Urothelium cell line (cell line): Measurements from ENCODE around the gene PRELID3B.

Experiments used
- DNase-seq: peaks from one replicate; pipeline ENCODE4 v3.0.0; 2011; ENCODE audit warnings: low spot score, mixed read lengths
- FAIRE-seq: peaks from 2 replicates; lab custom pipeline; 2011; peaks lifted over from hg19 to GRCh38; lab: Jason Lieb, UNC

PRELID3B gene

DNA sequence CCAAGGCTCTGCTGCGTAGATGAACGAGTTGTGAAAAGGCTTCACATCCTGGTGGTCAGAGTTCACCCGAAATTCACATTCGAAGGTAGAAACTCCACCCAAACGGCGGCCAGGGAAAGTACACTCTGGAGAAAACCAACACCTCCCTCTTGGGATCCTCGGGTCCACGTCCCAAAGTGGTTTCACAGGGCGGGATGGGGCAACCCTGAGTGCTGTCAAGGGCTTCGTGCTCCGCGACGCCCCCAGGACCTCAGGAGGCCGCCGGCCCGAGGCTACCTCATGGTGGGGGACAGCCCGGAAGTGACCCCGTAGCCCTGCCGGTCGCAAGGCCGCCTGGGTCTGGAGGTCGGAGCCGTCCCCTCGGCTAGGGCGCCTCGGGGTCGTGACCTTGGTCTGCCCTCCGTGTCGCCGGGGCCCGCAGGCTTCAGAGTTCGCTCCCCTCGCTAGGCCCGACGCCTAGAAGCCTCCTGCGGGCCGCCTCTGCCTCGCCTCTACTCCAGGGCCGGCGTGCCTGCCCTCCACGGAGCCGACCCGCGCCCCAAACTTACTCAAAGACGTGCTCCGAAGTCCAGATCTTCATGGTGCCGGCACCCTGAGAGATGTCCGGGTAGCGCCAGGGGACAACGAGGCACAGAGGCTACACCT lies at the start of gene PRELID3B:
TSS of gene PRELID3B (minus strand) at position 636 of the 645 bp plus-strand sequence. CDS start at position 580, 56 bp downstream.
- DNase-seq (no peak), FAIRE-seq (no peak)

GRCh38 chr20:59087829-59088433 lies 45.3 kb upstream of the PRELID3B start:
- no peak for FAIRE-seq
- peak; percentile 82 for DNase-seq

GRCh38 chr20:59086923-59087322 lies 44.3 kb upstream of the PRELID3B start:
- FAIRE-seq (no peak), DNase-seq (no peak)

DNA sequence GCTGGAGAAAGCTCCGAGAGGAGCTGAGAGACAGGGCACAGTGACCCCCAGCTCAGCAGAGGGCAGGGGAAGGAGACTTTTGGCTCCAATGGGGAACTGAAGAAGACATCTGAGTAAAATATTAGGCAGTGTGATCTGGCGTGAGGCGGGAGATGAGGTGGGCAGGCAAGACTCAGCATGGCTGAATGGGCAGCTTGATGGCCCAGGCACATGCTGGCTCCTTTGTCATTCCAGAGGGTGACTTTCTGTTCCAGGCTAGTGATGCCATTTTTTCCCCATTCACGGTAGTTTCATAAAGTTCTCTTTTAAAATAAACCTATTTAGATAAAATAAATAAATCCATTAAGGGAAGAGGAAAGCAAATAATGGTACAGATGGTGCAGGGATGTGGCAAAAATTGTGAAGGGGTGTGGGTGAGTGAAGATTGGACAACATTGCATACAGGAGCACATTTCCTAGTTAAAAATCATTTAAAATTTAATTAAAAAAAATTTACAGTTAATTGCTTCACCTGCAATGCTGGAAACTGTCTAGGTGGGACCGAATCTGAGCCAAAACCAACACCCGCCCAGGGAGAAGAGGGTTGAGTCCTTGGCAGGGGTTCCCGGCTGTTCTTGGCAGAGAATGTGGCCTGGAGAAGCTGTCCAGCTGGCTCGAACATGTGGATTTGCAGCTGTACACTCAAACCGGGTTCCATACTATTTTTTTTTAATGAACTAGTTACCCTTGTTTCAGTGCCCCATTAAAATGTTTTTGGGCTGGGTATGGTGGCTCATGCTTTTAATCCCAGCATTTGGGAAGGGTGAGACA lies 41.7 kb upstream of the PRELID3B start:
- no peak for FAIRE-seq
- no peak for DNase-seq

- DNase-seq = peak; percentile 78
- peak; percentile 91 for FAIRE-seq
These were observed 40.4 kb upstream of the PRELID3B start for GRCh38 chr20:59082981-59083380.

DNA sequence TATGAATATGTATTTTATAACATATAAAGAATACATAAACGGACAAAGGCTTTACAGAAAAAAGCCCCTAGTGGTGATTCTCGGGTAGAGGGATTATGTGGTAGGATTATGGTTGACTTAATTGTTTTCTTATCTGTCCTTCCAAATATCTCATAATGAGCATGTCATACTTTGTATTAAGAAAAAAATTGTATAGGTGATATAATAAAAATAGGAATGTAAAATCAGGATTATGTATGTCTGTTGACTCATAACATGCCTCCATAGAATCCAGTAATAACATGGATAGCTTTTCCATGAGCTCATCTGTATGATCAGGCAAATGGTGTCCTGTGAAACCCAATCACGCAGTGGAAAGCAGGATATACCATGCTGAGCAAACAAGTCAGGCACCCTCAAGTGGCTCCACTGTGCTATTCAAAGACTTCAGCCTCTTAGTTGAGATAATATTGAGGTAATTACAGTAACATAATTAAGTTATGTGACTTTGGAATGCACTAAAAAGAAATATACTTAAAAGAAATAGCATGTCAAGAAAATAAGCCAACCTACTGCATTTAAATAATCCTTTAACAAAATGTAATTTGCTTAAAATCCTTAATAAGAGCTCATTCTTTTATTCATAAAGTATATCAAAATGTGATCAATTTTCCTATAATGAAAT lies 39.6 kb upstream of the PRELID3B start:
- FAIRE-seq = no peak
- DNase-seq = no peak

GRCh38 chr20:59081036-59081435 lies 38.5 kb upstream of the PRELID3B start:
- peak; percentile 35 for FAIRE-seq
- no peak for DNase-seq

DNA sequence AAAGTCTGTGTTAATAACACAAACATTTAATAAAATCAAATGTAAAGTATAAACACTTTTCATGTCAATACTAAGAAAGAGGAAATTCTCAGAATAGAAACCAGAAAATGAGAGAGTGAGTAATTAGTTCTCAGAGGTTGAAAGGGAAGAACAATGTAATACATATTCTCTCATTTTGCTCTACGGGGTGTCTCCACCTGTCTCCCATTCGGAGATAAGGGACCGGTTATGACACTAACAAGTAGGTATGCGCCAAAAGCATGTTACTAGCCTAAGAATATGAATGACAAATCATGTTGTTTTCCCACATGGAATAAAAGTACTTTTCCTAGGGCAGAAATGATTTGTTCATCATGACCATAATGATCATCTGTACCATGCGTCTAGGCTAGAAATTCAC lies 35.6 kb upstream of the PRELID3B start:
- no peak for DNase-seq

DNA sequence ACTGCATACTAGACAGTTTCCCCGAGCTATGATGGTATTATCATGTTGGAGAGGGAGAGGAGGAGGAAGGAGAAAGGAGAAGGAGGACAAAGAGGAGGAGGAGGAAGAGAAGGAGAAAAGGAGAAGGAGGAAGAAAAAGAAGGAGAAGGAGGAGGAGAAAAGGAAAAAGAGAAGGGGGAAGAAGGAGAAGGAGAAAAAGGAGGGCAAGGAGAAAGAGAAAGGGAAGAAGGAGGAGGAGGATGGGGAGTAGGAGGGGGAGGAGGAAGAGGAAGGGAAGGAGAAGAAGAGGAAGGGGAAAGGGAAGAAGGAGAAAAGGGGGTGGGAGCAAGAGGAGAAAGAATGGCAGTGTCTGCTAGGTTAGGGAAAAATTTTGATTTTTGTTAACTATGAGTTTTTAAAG lies 35.1 kb upstream of the PRELID3B start:
- no peak for FAIRE-seq
- no peak for DNase-seq

More for the DNA sequence above, 35.6 kb upstream of the PRELID3B start:
- no peak for FAIRE-seq

GRCh38 chr20:59075934-59076508 lies 33.4 kb upstream of the PRELID3B start:
- FAIRE-seq (no peak), DNase-seq (no peak)

DNA sequence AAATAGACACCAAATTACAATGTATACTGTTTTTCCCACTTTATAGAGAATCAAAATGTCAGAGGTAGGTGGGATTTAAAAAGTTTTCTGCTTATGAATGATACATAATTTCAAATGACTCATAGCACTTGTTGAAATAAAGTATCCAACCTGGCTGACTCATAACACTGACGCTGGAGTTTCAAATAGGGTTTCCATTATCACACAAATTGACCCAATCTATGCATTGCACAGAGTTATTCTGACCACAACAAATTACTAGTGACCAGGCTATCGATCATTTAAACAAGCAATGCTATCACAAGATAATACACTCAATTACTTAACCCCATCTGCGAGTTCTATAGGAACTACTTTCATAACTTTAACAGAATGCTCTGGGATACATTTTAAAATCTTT lies 31.9 kb upstream of the PRELID3B start:
- FAIRE-seq (no peak), DNase-seq (peak; percentile 35)

- FAIRE-seq (no peak), DNase-seq (no peak)
These were observed 31.0 kb upstream of the PRELID3B start for GRCh38 chr20:59073582-59073981.

DNA sequence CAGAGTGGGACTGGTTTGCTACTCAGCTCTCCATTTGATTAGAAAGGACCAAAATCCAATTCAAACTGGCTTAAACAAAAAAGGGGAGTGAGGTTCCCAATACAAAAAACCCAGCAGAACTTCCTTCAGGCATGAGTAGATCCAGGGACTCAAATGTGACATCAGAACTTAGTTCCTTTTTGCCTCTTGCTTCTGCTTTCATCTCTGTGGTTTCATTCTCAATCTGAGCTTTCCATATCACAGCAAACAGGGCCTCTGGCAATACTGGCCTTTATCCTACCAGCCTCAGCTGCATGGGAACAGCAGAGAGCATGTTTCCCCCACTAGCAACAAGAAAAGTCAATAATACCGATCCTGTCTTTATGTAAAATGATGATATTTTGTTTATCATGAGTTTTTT lies 28.6 kb upstream of the PRELID3B start:
- DNase-seq (no peak), FAIRE-seq (no peak)

DNA sequence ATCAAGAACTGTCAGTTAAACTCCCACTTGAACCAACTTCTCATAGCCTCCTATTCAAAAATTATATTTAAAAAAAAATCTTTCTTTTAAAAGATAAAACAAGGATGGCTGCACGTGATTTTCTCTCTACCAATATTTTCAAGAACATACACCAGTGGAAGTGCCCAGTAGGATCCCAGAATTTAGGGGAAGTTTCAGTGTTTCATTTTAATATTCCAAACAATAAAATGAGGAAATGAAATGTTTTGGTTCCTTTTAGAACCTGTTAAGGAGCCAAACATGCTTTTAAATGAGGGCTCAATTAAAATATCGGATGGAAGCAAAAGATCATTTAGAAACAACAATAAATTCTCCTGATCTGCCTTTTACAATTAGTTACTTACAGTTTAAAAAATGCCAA lies 26.4 kb upstream of the PRELID3B start:
- FAIRE-seq (no peak), DNase-seq (no peak)

DNA sequence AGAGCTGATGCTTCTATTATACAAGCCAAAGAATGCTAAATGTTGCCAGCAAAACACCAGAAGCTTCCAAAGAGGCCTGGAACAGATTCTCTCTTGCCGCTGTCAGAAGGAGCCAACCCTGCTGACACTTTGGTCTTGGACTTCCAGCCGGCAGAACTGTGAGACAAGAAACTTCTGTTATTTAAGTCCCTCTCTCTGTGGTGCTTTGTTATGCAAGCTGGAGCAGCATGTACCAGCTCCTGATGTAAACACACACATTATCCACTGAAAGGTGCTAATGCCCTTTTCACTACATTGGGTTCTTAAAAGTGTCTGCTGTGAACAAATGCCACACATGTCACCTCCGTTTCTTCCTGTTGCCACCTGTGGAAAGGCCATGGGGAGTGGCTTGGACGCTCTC lies 25.9 kb upstream of the PRELID3B start:
- no peak for FAIRE-seq
- no peak for DNase-seq

DNA sequence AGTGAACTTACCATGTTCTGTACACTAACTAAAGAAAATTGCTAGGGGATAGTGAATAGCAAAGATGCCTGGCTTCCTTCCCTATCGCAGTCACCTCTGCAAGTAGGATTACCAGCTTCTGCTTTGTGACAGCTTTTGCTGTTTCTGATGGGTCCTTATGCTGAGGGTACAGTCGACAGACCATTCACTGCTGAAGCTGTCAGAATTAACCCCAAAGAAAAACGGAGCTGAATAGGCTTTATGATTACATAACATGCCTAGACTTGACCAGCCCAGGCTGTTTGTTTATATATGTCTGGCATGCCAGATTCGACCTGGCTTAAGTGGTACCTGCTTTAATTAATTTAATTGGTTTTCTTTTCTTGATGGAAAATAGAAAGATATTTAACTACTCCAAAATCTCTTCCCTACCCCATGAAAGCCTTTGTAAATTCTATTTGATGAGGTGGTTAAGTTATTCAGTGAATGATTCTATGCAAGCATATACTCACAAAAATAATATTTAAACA lies 21.7 kb upstream of the PRELID3B start:
- no peak for FAIRE-seq
- DNase-seq = no peak

- peak; percentile 94 for DNase-seq
- FAIRE-seq = peak; percentile 75
These were observed 21.0 kb upstream of the PRELID3B start for GRCh38 chr20:59063358-59064213.

- DNase-seq (no peak), FAIRE-seq (no peak)
These were observed 19.5 kb upstream of the PRELID3B start for GRCh38 chr20:59062081-59062480.

- FAIRE-seq = no peak
- DNase-seq = no peak
These were observed 12.7 kb upstream of the PRELID3B start for GRCh38 chr20:59055302-59055701.

DNA sequence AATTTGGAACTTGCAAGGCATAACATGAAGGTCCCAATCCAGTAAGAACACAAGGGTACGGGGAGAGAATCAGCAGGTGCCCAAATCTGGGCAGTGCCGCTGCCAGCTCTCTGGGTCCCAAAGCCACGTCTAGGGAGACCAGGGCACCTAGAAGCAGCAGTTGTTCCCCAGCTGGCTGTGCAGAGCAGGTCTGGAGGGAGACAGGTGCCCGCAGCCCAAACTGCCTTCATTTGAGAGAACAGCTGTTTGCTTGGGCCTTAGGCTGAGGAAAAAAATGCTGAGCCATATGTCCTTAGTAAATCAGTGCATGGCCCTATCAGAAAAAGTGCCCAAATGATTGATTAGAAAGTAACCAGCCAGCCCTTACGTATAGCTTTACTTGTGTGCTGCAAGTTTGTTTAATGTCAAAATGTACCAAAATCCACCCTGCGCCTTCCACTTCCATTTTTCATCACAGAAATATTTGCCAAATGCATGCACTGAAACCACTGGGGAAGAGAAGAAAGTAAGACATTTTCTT lies 9.1 kb upstream of the PRELID3B start:
- no peak for FAIRE-seq
- DNase-seq = no peak
